ENCODE data around the gene PRR16. TPM values are rescaled to one million over a fixed set of nuclear protein-coding genes. Genes with fewer than 3 reads are reported as not detected.

PRR16 gene
- total and polyA plus RNA-seq, 2 of the 13 experiments (the other 11 are each of a cell fraction or from before 2014, with no cell fraction given) = not detected

DNA sequence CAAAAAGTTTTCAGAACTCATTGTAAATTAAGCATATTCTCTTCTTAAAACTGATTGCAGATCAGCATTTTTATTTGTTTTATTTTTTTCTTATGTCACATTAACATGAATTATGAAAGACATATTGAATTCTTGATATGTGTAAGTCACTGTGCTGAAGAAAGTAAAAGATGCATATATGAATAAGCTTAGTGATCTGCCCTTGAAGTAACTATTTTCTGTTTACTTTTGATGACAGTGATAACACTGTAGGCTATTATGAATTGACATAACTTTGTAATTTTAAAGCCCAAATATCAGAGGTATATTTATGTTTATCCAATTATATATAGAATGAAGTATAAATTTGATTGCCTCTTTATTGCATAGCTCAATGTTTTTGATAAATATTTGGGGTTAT lies 8.8 kb downstream of the PRR16 start (continued):
- no peak for TF ChIP-seq ZNF230 (CRISPR knock-in tag; IDR thresholded peaks at IDR 0.05)
- TF ChIP-seq, protein P1, sequence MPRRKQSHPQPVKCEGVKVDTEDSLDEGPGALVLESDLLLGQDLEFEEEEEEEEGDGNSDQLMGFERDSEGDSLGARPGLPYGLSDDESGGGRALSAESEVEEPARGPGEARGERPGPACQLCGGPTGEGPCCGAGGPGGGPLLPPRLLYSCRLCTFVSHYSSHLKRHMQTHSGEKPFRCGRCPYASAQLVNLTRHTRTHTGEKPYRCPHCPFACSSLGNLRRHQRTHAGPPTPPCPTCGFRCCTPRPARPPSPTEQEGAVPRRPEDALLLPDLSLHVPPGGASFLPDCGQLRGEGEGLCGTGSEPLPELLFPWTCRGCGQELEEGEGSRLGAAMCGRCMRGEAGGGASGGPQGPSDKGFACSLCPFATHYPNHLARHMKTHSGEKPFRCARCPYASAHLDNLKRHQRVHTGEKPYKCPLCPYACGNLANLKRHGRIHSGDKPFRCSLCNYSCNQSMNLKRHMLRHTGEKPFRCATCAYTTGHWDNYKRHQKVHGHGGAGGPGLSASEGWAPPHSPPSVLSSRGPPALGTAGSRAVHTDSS (CRISPR knock-in tag; conservative IDR thresholded peaks at IDR 0.05) = no peak
- TF ChIP-seq ATM (IDR thresholded peaks at IDR 0.05; ENCODE audit: borderline replicate concordance) = no peak

DNA sequence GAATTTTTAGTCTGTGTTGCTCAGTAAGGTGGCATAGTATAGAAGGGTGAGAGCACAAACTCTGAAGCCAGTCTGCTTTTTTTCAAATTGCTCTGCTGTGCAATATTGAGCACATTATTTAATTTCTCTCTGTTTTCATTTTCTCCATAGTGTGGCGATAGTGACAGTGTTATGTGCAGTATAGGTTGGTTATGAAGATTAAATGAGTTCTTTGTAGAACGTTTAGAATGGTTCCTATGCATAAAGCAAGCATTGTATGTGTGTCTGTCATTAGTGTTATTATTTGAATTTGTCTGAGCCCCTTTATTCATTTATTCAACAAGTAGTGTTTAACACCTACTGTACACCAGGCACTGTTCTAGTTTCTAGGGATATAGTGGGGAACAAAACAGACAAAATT lies 9.2 kb downstream of the PRR16 start:
- Histone ChIP-seq H3K27me3 (ENCODE audit: control insufficient read depth in 1 of 2, insufficient read depth in 2 of 2, low read length in 2 of 2) (no peaks in the 10 kb centered on the region; a peak in 1 of 5 replicates), H4K20me1 (ENCODE audit: insufficient read depth, low read length) (no peaks in the 10 kb centered on the region), H3K4me2 (ENCODE audit: low read depth, low read length) (no peak overlapping the region), H3K36me3 (replicated peaks in 1 of 2; ENCODE audit: control insufficient read depth in 1 of 2, insufficient read depth in 2 of 2, low read length in 2 of 2) (no peaks in the 10 kb centered on the region), H3K27ac (ENCODE audit: extremely low read length, insufficient read depth, low read length) (no peak overlapping the region), H2AFZ (ENCODE audit: low read length) (no peak overlapping the region), H3K79me2 (ENCODE audit: insufficient read depth, low read length) (no peaks in the 10 kb centered on the region), H3K4me1 (ENCODE audit: insufficient read depth, low read length) (no peaks in the 10 kb centered on the region), H3K9me3 (ENCODE audit: low read length) (no peaks in the 10 kb centered on the region), H3K4me3 (replicated peaks in 1 of 3; ENCODE audit: insufficient read depth in 1 of 3, low read depth in 2 of 3, low read length in 3 of 3) (no peak overlapping the region), H3K9ac (ENCODE audit: insufficient read depth, low read depth, low read length) (no peak overlapping the region)
- CTCF ChIA-PET (ENCODE audit: low intra/inter-chr PET ratio, low total read pairs) = no interaction called here
- TF ChIP-seq GATA4 (IDR thresholded peaks at IDR 0.05; ENCODE audit: borderline replicate concordance, low read depth) (no peak), FOXC1 (CRISPR knock-in tag; IDR thresholded peaks at IDR 0.05; ENCODE audit: borderline replicate concordance) (no peak), PHF20 (CRISPR knock-in tag; IDR thresholded peaks at IDR 0.05) (no peak), TEAD2 (CRISPR knock-in tag; IDR thresholded peaks at IDR 0.05) (no peak)
- intact Hi-C loops (cut with micrococcal nuclease; ENCODE audit: unreplicated experiment) (no loop called here), in situ Hi-C loops (cut with HindIII; ENCODE audit: extremely low pct_ligation_motif_present, low pct_unique_long_range_greater_than_20kb) (no loop called here)
- no peak for ATAC-seq
- WGBS (ENCODE audit: low lambda C conversion rate) = 1% methylated on average over 2 of the region's 2 CpGs
- no TSS peak for BruUV-seq (replicated peaks)
- POLR2A ChIA-PET = no interaction called here
- DNase-seq (ENCODE audit: low spot score) = no peak
- FAIRE-seq = no peak
